Urinary bladder (tissue), 4 donors: ENCODE data around the gene CYTH2. TPM values are rescaled to one million over a fixed set of nuclear protein-coding genes. Genes with fewer than 3 reads are reported as not detected.
"Not testable (repeated sequence)": the region's sequence is repeated elsewhere in the genome, so short reads cannot be mapped to it uniquely, and the experiment has no call there.

Experiments
- DNase-seq: peaks from one replicate; pipeline ENCODE4 v3.0.0-alpha.2; 2015; ENCODE audit errors: extremely low spot score
- H3K27ac ChIP-seq: one replicate; pipeline ENCODE4 v1.5.1; 2013; ENCODE audit warnings: low read depth, mild to moderate bottlenecking, moderate library complexity
- H3K36me3 ChIP-seq: one replicate; pipeline ENCODE4 v1.6.1; 2013; ENCODE audit warnings: mild to moderate bottlenecking, moderate library complexity; ENCODE audit not compliant: insufficient read depth
- H3K4me1 ChIP-seq: one replicate; pipeline ENCODE4 v1.6.1; 2013; ENCODE audit warnings: mild to moderate bottlenecking, moderate library complexity; ENCODE audit not compliant: insufficient read depth
- H3K4me3 ChIP-seq: one replicate; pipeline ENCODE4 v1.5.1; 2013; ENCODE audit warnings: low read depth, low read length
- WGBS: extraction: QIAGEN DNeasy Blood & Tissue Kit; methylation state at CpG from one replicate; pipeline ENCODE4 v1.1.7; 2013; 5-methylcytosine and 5-hydroxymethylcytosine counted together
- polyA plus RNA-seq: library from polyadenylated mRNA; stranded (reverse); fragments of 200-250 nt; gene quantifications from one replicate; pipeline ENCODE4 v1.2.3, GENCODE V29; 2013
- total RNA-seq: library from RNA; depleted of rRNA; stranded (reverse); fragments of >200 nt; gene quantifications from one replicate; pipeline ENCODE4 v1.2.3, GENCODE V29; 2014
- donor health status: healthy with polysubstance abuse.
- donor health status: healthy.

The CYTH2 gene
- total and polyA plus RNA-seq, 2 donors = 30.6 to 51.9 TPM

- H3K4me3 ChIP-seq = no peak overlapping the region
- DNase-seq = no peak
- H3K27ac ChIP-seq = no peak overlapping the region
- H3K4me1 ChIP-seq = no peaks in the 10 kb centered on the region
- H3K36me3 ChIP-seq = no peaks in the 10 kb centered on the region
- WGBS = 45% methylated on average over 19 of the region's 19 CpGs
These were observed 43.5 kb downstream of the CYTH2 start for GRCh38 chr19:48512504-48513288.

DNA sequence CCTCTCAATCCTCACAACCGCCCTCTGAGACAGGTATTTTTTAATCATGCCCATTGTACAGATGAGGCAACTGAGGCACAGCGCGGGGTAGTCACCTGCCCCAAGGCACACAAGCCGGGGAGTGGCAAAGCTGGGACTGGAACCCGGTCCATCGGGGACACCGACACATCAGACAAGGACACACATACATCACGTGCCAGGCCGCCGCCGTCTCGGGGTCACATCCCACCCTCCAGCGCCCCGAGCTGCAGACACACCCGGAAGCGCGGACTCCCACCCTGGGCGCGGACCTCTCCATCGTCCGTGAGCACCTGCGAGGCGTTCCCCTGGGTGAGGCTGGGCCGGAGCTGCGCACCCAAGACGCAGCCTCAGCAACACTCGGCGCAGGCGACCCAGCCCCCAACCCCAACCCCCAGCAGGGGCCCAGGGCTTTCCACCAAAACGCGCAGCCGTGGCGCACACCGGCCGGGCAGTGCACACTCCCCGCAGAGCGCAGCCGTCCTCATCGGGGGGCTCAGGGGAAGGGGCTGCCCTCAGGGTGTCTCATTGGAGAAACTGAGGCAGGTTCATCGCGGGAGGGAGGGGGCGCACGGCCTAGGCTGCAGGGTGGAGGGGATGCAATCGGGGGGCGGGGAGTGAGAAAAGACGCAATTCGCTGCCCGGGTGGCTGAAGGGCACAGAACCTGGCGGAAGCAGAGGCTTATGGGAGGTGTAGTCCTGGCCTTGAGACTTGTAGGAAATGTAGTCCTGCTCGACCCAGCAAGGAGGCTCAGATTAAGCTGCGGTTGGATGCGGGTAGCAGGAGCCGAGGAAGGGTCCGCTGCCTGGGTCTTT is 44.3 kb downstream of the CYTH2 start:
- WGBS = 3% methylated on average over 54 of the region's 54 CpGs
- no peaks in the 10 kb centered on the region for H3K4me1 ChIP-seq
- H3K36me3 ChIP-seq = no peaks in the 10 kb centered on the region
- peak; percentile 52 for DNase-seq
- H3K27ac ChIP-seq = no peak overlapping the region
- H3K4me3 ChIP-seq = peak overlapping the region; percentile 55

- WGBS = 36% methylated on average over 11 of the region's 11 CpGs
- H3K27ac ChIP-seq = no peak overlapping the region
- no peaks in the 10 kb centered on the region for H3K4me1 ChIP-seq
- H3K4me3 ChIP-seq = no peak overlapping the region
- no peak for DNase-seq
- no peaks in the 10 kb centered on the region for H3K36me3 ChIP-seq
These were observed 44.9 kb downstream of the CYTH2 start for GRCh38 chr19:48514123-48514458.

- no peak overlapping the region for H3K27ac ChIP-seq
- no peak overlapping the region for H3K4me3 ChIP-seq
- H3K4me1 ChIP-seq = no peaks in the 10 kb centered on the region
- DNase-seq = no peak
- H3K36me3 ChIP-seq = no peaks in the 10 kb centered on the region
- 69% methylated on average over 8 of the region's 8 CpGs for WGBS
These were observed 47.4 kb downstream of the CYTH2 start for GRCh38 chr19:48516536-48516935.

DNA sequence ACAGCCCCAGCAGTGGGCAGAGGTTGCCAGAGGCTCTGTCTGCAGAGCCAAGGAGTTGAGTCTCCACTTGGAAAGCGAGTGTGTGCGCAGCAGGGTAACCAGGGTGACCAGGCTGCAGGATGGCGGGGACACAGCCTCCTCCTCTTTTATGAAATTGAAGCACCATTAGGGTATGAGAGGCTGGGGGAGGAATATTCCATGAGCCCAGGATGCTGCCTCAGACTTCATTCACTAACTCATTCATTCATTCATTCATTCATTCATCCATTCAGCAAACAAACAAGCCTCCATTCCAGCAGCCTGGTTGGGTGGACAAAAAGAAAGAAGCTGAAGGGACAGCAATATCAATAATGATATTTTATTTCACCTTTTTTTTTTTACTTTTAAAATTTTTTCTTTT is 49.0 kb downstream of the CYTH2 start:
- Histone ChIP-seq H3K27ac (no peak overlapping the region), H3K36me3 (no peaks in the 10 kb centered on the region), H3K4me1 (no peaks in the 10 kb centered on the region), H3K4me3 (no peak overlapping the region)
- no peak for DNase-seq
- 58% methylated on average over 3 of the region's 3 CpGs for WGBS

GRCh38 chr19:48519426-48519825 is 50.3 kb downstream of the CYTH2 start:
- DNase-seq, H3K4me3 ChIP-seq, H3K36me3 ChIP-seq, H3K27ac ChIP-seq, H3K4me1 ChIP-seq: not testable (repeated sequence)
- 91% methylated on average over 4 of the region's 4 CpGs for WGBS

DNA sequence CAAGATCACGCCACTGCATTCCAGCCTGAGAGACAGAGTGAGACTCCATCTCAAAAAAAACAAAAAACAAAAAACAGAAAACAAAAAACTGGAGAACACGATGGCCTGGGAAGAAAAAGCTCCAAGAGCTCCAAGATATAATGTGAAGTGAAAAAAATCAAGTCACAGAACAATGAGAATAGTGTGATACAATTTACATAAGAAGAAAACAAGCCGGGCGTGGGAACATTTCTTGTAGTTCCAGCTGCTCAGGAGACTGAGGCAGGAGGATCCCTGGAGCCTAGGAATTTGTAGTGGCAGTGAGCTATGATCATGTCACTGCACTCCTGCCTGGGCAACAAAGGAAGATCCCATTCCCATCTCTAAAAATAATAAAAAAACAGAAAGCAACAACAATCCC is 51.0 kb downstream of the CYTH2 start:
- Histone ChIP-seq H3K36me3 (no peaks in the 10 kb centered on the region), H3K4me3 (no peak overlapping the region), H3K27ac (no peak overlapping the region), H3K4me1 (no peaks in the 10 kb centered on the region)
- WGBS = 75% methylated on average over 4 of the region's 4 CpGs
- no peak for DNase-seq

DNA sequence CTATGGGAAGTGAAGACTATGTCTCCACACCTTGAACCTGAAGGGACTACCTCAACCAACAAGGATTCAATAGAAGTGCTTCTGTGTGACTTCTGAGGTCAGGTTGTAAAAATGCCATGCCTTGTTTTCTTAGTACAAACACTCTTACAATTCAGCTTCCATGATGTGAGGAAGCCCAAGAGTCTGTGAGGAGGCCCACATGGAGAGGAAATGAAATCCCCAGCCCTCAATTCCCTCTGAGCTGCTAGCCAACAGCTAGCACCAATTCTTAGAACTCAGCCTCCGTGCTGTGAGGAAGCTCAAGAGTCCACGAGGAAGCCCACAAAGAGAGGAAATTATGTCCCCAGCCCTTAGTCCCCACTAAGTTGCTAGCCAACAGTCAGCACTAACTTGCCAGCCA is 55.1 kb downstream of the CYTH2 start:
- DNase-seq = no peak
- H3K27ac ChIP-seq = no peak overlapping the region
- H3K4me3 ChIP-seq = no peak overlapping the region
- H3K4me1 ChIP-seq = no peaks in the 10 kb centered on the region
- no peaks in the 10 kb centered on the region for H3K36me3 ChIP-seq
- WGBS = 93% methylated on average over 2 of the region's 2 CpGs

GRCh38 chr19:48524732-48525131 is 55.6 kb downstream of the CYTH2 start:
- Histone ChIP-seq H3K27ac (no peak overlapping the region), H3K4me3 (no peak overlapping the region), H3K4me1 (no peaks in the 10 kb centered on the region), H3K36me3 (no peaks in the 10 kb centered on the region)
- no peak for DNase-seq
- 97% methylated on average over 5 of the region's 5 CpGs for WGBS

DNA sequence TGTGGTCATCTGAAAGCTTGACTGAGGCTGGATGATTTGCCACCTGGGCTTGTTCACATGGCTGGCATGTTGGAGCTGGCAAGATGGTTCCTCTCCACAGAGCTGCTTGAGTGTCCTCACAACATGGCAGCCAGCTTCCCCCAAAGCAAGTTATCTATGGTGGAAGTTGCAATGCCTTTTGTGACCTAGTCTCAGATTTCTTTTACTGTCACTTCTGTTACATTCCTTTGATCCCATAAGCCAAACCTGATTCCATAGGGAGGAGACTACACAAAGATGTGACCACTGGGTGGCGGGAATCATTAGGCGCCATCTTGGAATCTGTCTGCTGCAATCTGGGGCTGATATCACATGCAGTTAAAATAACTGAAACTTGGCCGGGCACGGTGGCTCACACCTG is 60.0 kb downstream of the CYTH2 start:
- 96% methylated on average over 4 of the region's 4 CpGs for WGBS
- Histone ChIP-seq H3K4me3 (no peak overlapping the region), H3K27ac (no peak overlapping the region), H3K4me1 (no peaks in the 10 kb centered on the region), H3K36me3 (no peaks in the 10 kb centered on the region)
- no peak for DNase-seq

DNA sequence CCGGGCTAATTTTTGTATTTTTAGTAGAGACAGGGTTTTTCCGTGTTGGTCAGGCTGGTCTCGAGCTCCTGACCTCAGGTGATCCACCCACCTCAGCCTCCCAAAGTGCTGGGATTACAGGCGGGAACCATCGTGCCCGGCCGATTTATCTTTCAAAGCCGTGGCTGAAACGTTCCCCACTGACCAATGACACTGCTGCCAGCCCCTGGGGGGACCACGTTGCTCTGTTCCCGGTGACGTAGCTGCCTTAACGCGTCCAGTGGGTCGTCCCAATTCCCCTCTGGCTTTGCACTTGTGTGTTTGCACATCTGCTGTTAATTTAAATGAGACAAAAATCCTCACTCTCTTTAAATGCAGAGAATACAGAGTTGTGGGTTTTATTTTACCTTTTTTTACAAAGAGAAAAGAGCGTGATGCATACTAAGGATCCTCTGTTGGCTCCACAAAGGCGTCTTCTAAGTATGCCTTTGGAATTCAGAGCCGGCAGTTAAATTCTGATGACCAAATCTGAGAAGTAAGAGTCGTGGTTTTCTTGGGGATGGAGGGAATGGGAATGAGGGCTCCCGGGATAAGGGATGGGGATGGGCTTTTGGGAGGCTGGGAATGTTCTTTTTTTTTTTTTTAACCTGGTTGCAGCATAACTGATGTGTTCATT is 61.0 kb downstream of the CYTH2 start:
- no peaks in the 10 kb centered on the region for H3K4me1 ChIP-seq
- no peak overlapping the region for H3K27ac ChIP-seq
- DNase-seq = no peak
- no peak overlapping the region for H3K4me3 ChIP-seq
- WGBS = 29% methylated on average over 20 of the region's 20 CpGs
- no peaks in the 10 kb centered on the region for H3K36me3 ChIP-seq

DNA sequence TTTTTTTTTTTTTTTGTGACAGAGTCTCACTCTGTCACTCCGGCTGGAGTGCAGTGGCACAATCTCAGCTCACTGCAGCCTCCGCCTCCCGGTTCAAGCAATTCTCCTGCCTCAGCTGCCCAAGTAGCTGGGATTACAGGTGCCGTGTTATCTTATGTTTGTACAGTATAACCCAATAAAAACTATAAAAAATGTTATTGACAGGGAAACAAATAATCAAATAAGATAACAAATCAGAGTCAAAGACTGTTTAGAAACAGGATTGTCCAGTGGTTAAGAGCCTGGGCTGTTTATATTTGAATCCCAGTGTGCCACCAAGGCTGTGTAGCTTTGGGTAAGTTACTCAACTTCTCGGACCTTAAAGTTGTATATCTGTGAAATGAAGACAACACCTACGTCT is 61.6 kb downstream of the CYTH2 start:
- 48% methylated on average over 6 of the region's 6 CpGs for WGBS
- no peak overlapping the region for H3K27ac ChIP-seq
- no peaks in the 10 kb centered on the region for H3K4me1 ChIP-seq
- H3K4me3 ChIP-seq = no peak overlapping the region
- DNase-seq = no peak
- H3K36me3 ChIP-seq = no peaks in the 10 kb centered on the region
